Left kidney (tissue), 2 donors: ENCODE measurements around the gene PLBD2. TPM values are rescaled to one million over a fixed set of nuclear protein-coding genes. Genes with fewer than 3 reads are reported as not detected.

Source experiments
- DNase-seq: peaks from one replicate; pipeline ENCODE4 v3.0.0-alpha.2; 2013
- polyA plus RNA-seq: library from polyadenylated mRNA; unstranded; fragments of 120-200 nt; gene quantifications from one replicate; pipeline ENCODE4 v1.2.1, GENCODE V29; 2013; ENCODE audit not compliant: insufficient read length

Gene PLBD2
- polyA plus RNA-seq, 1 donor: 20.6 TPM

GRCh38 chr12:113369391-113369985 is 11.1 kb downstream of the PLBD2 start:
- DNase-seq: no peak

GRCh38 chr12:113370923-113371682 is 12.7 kb downstream of the PLBD2 start:
- no peak for DNase-seq

- no peak for DNase-seq
These were observed 13.4 kb downstream of the PLBD2 start for GRCh38 chr12:113371808-113372207.

GRCh38 chr12:113372371-113372770 is 14.0 kb downstream of the PLBD2 start:
- DNase-seq: no peak

GRCh38 chr12:113373440-113373839 is 15.1 kb downstream of the PLBD2 start:
- no peak for DNase-seq

GRCh38 chr12:113373969-113374368 is 15.6 kb downstream of the PLBD2 start:
- DNase-seq: no peak

GRCh38 chr12:113374823-113375428 is 16.5 kb downstream of the PLBD2 start:
- DNase-seq: no peak

GRCh38 chr12:113378291-113378690 is 19.9 kb downstream of the PLBD2 start:
- DNase-seq: no peak

- DNase-seq: no peak
These were observed 22.8 kb downstream of the PLBD2 start for GRCh38 chr12:113381220-113381619.

- DNase-seq: no peak
These were observed 23.8 kb downstream of the PLBD2 start for GRCh38 chr12:113382206-113382605.

- no peak for DNase-seq
These were observed 26.4 kb downstream of the PLBD2 start for GRCh38 chr12:113384778-113385177.

- DNase-seq: no peak
These were observed 27.0 kb downstream of the PLBD2 start for GRCh38 chr12:113385282-113385882.

GRCh38 chr12:113386866-113387566 is 28.6 kb downstream of the PLBD2 start:
- DNase-seq: no peak

GRCh38 chr12:113387631-113388030 is 29.2 kb downstream of the PLBD2 start:
- no peak for DNase-seq

GRCh38 chr12:113388351-113388750 is 30.0 kb downstream of the PLBD2 start:
- DNase-seq: no peak

- DNase-seq: no peak
These were observed 32.0 kb downstream of the PLBD2 start for GRCh38 chr12:113390064-113391043.

- DNase-seq: no peak
These were observed 32.8 kb downstream of the PLBD2 start for GRCh38 chr12:113391145-113391544.

- DNase-seq: no peak
These were observed 33.4 kb downstream of the PLBD2 start for GRCh38 chr12:113391650-113392337.

GRCh38 chr12:113392520-113392919 is 34.1 kb downstream of the PLBD2 start:
- DNase-seq: no peak

- no peak for DNase-seq
These were observed 34.7 kb downstream of the PLBD2 start for GRCh38 chr12:113392988-113393579.
